HG03378 (cell line): ENCODE results near the gene CCDC34.

Experiments
- ATAC-seq: cut with Tn5 transposase; IDR thresholded peaks from one replicate; pipeline ENCODE4 v1.9.1; 2021; ENCODE audit warnings: mild to moderate bottlenecking, moderate library complexity; ENCODE audit not compliant: unreplicated experiment

The CCDC34 gene

GRCh38 chr11:27293515-27294417 lies 69.2 kb downstream of the CCDC34 start:
- ATAC-seq, result no peak

GRCh38 chr11:27292637-27293010 lies 70.4 kb downstream of the CCDC34 start:
- no peak for ATAC-seq

DNA sequence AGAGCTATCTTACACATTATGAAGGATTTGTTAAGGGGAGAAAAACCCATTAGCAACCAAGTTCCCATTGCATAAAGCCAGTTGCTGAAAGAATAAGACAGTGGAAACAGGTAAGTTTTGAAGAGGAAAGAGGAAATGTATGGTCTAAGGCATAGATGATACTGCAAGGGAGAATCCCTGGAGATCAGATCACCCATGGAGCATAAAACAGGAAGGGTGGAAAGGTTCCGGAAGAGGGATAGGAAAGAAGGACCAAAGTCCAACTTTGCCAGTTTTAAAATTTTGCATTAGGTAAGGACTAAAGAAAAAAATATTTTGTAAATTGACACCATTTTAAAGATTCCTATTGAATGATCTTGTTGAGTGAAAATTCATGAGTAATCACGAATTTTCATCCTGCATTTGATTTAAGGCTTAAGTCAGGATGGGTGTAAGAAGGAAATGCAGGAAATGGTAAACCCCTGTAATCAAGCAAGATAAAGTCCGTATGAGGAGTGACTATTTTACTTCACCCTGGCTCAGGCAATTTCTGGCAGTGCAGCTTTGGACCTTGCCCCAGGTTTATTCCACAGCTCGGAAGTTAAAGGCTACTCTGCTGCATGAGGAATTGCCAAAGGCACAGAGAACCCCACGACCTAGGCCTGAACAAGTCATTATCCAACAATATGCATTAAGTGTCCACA lies 70.9 kb downstream of the CCDC34 start:
- ATAC-seq, result no peak

DNA sequence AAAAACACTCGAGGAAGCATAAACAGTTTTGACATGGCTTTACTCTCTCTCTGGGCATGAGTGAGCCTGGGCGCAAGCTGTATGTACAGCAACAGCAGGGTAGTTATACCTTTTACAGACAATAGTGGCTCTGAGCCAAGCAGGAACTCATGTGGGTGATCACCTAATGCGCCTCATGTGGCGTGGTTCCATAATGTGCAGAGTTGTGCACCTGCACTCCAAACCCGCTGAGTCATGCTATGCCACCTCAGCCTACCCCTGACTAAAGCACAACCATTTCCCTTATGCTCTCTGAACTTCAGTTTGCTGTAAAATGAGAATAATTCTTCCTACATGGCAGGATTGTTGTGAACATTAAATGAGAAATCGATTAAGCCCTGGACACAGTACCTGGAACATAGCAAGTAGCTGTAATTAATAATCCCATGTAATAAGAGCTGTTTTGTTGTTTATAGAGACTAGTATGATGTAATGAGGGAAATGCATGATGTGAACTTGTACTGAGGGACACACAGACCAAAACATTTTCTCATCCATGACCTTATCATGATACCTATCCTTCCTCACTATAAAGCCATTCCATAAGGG lies 71.6 kb downstream of the CCDC34 start:
- no peak for ATAC-seq

DNA sequence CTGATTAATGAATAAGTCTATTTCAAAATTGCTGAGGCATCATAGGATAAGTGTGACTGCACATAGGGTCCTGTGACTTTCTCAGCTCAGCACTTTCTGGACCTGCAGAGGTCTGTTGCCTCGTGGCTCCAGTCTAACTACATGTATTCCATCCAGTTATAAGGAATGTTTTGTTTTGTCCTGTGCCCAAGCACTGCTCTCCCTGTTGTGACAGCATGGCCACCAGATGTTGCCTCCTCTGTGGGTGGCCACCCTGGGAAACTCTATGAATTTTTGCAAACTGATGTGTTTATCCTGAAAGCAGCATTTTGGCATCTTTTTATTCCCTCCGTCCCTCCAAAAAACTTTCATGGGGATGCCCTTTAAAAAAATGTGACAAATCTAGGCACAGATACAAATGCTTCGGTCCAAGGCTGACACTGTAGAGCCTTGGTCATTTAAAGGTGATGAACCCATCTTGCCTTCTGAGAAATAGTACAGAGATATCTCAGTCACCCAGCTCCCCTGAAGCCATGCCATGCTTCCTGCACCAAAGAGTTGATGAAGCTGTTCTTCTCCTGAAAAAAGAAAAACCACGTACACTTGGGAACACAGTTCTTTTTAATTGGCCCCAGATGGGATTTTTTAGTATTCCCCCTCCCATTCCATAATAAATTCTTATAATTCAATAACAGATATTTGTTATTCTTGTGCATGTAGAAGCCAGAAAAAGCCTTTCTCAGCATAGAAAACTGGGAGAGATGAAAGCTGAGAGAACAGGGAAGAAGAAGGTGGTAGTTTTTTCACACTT lies 72.6 kb downstream of the CCDC34 start:
- ATAC-seq, result no peak
